Skin of body (tissue), 2 donors: ENCODE results near the gene FLNA. TPM values are rescaled to one million over a fixed set of nuclear protein-coding genes. Genes with fewer than 3 reads are reported as not detected.

Source experiments
- DNase-seq: peaks from one replicate; lab custom pipeline; 2025; lab: John Stamatoyannopoulos, UW
- total RNA-seq: library from RNA; depleted of rRNA; stranded (reverse); fragments of >200 nt; gene quantifications from one replicate; pipeline ENCODE4 v1.2.3, GENCODE V29; 2014

The FLNA gene
- total RNA-seq, 1 donor from 2014 or later: 397 TPM

DNA sequence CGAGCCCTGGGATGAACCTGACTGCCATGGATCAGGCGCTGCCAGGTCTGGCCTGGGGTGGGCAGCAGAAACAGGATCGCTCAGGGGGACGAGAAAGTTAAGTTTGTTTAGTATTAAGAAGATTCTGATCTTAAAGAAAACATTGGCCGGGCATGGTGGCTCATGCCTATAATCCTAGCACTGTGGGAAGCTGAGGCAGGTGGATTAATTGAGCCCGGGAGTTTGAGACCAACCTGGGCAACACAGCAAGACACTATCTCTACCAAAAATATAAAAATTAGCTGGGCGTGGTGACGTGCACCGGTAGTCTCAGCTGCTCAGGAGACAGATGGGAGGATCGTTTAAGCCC is 696 bp upstream of the FLNA start:
- DNase-seq: no peak

GRCh38 chrX:154373340-154374306 is 811 bp downstream of the FLNA start:
- peak; percentile 70 for DNase-seq

DNA sequence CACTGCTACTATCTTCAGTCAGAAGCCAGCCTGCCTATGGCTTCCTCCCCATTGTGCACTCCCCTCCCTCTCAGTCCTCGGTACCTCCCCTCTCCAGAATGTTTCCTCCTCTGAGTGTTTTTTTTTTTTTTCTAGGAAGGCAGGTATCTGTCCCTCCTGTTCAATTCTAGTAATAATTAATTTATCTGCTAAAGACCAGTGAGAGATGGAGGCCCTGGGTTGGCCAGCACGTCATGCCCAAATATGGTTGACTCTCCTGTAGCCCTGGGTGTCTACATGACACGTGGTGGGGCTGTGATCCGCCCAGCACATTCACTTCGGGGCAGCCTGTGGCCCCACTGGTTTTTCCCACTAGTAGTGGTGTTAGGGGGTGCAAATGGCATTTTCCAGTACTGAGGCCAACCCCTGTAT is 1.8 kb downstream of the FLNA start:
- no peak for DNase-seq

DNA sequence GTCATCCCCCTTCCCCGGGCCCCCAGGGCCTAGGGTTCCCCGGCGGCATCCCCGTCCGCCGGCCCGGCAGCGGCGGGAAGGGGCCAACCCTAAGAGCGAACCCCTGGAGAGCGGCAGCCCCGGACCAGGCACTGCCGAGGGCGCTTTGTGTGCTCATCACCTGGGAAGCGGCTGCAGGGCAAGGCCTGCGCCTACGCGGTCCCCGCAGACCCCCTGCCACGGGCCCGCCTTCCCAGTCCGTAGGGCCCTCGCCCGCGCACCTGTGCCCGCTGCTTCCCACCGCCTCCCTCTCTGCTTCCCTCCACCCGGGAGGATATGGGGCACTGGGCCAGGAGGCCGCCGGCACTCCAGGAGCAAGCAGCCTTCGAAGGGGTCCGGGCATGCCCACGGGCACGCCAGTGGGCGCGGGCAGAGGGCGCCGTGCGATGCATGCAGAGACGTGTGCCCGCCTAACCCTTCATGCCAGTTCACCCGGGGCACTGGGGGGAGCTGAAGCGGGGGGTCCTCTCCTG is 2.6 kb downstream of the FLNA start:
- no peak for DNase-seq

DNA sequence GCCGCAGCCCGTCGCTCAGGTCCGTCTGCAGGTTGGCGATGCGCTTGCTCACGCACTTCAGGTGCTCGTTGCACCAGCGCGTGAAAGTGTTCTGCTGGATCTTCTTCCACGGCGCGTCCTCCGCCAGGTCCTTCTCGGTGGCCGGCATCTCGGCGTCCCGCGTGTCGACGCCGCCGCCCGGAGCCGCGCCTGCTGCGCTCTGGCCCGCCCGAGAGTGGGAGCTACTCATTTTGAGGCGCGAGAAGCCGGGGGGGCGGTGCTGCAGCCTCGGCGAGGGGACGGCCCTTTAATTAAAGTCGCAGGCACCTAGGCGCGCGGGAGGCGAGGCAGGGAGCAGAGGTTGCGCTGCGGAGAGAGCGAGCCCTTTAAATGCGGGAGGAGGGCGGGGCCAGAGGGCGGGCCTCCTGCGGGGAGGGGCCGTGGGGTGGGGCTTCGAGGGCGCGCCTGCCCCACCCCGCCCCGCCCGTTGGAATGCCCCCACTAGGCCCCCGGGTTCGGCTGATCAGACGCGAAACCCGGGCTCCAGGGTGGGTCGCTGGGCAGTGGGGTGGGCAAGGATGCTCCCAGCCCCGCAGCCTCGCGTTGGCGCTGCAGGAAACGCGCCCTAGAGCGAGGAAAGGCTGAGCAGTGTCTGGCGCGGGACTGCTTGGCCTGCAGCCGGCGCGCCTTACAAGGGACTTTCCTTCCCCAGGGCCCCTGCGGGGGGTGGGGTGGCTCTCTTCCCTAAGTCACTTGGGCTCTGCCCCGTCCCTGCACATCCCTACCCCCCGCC is 3.2 kb downstream of the FLNA start:
- peak; percentile 86 for DNase-seq

DNA sequence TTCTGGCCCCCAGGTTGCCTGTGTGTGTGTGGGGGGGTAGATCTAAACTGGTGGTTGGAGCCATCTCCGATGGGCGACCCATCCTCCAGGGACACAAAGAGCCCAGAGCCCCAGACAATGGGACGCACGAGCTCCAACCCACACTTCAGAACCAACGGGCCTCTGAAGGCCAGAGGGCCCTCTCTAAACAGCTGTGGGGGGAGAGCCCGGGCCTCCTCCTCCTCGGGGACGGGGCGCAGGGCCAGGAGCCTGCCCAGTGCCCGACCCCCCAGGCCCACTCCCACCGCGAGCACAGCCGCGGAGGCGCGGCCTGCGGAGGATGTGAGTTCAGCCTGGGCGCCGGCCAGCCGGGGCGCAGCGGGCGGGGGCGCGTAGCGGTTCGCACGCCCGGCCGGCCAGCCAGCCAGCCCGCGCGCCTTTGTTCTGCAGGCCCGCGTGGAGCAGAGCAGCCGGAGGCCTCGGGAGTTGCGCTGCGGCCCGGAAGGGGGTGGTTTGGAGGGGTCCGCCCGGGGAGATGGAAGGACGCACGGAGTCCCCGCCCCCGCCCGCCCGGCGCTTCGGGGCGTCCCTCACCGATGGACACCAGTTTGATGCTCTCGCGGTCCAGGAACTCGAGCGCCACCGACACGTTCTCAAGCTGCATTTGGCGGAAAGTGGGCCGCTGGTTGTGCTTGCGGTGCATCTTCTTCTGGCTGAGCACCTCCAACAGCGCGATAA is 4.0 kb downstream of the FLNA start:
- DNase-seq: no peak

- DNase-seq: peak; percentile 94
Measured at GRCh38 chrX:154369449-154370299, 4.8 kb downstream of the FLNA start.

- DNase-seq: peak; percentile 45
Measured at GRCh38 chrX:154368630-154369448, 5.6 kb downstream of the FLNA start.

- DNase-seq: no peak
Measured at GRCh38 chrX:154367474-154368308, 6.7 kb downstream of the FLNA start.

GRCh38 chrX:154366666-154367055 is 7.8 kb downstream of the FLNA start:
- no peak for DNase-seq

- no peak for DNase-seq
Measured at GRCh38 chrX:154365997-154366665, 8.3 kb downstream of the FLNA start.

DNA sequence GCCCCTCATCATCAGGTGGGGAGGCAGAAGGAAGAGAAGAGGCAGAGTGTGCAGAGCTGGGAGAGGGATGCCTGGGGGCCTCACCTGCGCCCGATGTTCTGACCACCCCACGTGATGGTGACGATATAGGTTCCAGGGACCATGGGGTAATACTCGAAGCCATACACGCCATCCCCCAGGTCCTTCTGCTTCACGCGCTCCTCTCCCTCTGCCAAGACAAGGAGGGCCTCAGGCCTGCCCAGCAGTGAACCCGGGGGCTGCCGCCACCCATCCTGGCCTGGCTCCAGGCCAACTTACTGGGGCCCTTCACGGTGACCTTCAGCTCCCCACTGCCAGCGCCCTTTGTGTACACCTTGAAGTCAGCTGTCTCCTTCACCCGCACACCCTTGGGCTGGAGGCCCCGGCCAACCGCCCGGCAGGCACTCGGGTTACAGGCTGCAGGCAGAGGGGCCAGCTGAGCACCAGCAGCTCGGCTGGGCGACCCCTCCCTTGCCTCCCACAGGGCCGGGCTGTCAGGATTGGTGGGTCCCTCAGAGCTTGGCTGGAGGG is 9.3 kb downstream of the FLNA start:
- DNase-seq: no peak

DNA sequence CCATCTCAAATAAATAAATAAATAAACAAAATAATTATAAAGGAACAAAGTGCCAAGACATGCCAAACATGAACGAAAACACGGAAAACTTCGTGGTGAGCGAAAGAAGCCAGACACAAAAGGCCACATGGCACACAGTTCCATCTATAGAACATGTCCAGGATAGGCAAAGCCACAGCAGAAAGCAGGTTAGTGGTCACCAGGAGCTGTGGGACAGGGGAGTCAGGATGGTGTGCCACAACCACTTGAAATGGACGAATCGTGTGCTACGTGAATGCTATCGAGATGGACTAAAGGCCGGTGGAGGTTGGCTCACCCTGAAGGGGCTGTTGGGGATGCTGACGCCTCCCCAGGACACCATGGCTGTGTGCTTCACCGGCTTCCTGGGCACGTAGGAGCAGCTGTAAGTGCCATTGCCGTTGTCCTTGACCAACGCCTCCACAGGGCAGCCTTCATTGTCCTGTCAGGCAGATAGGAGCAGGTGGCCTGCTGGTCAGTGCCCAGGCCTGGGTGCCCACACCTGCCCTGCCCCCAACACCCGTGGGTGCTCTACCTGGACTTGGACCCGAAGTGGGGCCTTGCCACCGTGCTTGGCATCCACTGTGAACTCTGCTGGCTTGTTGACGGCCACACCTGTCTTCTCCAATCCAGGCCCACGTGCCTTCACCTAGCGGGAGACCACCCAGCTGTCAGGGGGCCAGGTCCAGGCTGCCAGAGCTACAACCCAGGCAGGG is 10.6 kb downstream of the FLNA start:
- DNase-seq: no peak

GRCh38 chrX:154362085-154362742 is 12.2 kb downstream of the FLNA start:
- DNase-seq: no peak

GRCh38 chrX:154360155-154360713 is 14.2 kb downstream of the FLNA start:
- DNase-seq: no peak

- DNase-seq: no peak
Measured at GRCh38 chrX:154359362-154360154, 14.9 kb downstream of the FLNA start.
